ENCODE results near the gene MMS19.

DNA sequence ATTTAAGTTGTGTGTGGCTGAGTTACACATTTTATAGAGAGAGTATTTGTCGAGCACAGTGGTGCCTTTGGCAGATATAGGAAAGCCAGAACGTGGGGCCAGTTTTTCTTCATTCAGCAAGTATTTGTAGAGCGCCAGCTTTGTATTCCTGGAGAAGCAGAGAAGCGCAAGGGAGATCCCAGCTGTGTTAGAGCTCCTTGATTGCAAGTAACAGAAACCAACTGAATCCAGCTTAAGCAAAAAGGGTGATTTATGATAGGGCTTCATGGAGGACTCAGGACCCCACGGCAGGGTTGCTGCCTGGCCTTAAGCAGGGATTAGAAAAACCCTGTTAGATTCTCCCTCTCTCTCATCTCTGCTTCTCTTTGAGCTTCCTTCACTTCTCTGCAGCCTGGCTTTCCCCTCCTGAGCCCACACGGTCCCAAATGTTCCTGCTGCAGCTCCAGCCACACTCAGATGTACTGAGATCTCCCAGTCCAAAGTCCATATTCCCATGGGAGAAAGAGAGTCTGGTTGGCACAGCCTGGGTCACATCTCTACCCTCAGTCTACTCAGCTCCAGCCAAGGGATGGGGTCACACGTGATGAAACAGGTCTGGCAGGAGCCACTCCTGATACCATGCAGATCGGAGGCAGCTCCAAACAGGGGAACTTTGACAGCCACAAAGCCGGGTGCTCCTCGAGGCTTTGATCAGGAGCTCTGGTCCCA lies 17.2 kb upstream of the MMS19 start:
- TF ChIP-seq, protein P1, sequence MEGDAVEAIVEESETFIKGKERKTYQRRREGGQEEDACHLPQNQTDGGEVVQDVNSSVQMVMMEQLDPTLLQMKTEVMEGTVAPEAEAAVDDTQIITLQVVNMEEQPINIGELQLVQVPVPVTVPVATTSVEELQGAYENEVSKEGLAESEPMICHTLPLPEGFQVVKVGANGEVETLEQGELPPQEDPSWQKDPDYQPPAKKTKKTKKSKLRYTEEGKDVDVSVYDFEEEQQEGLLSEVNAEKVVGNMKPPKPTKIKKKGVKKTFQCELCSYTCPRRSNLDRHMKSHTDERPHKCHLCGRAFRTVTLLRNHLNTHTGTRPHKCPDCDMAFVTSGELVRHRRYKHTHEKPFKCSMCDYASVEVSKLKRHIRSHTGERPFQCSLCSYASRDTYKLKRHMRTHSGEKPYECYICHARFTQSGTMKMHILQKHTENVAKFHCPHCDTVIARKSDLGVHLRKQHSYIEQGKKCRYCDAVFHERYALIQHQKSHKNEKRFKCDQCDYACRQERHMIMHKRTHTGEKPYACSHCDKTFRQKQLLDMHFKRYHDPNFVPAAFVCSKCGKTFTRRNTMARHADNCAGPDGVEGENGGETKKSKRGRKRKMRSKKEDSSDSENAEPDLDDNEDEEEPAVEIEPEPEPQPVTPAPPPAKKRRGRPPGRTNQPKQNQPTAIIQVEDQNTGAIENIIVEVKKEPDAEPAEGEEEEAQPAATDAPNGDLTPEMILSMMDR (IDR thresholded peaks at IDR 0.05), result no peak
- no peak for TF ChIP-seq POLR2A (IDR thresholded peaks at IDR 0.05)
